SK-N-MC (cell line): ENCODE results near the gene NUP214.

Experiments used
- EZH2 ChIP-seq: fragments of 200-600 bp; sonication (generic); IDR thresholded peaks from one replicate; pipeline ENCODE4 v1.6.1; 2017; ENCODE audit warnings: antibody characterized with exemption
- POLR2AphosphoS5 ChIP-seq: IDR thresholded peaks from 2 replicates; pipeline ENCODE4 v1.6.1; 2012; ENCODE audit warnings: mild to moderate bottlenecking, low read depth, low read length, borderline replicate concordance

DNA sequence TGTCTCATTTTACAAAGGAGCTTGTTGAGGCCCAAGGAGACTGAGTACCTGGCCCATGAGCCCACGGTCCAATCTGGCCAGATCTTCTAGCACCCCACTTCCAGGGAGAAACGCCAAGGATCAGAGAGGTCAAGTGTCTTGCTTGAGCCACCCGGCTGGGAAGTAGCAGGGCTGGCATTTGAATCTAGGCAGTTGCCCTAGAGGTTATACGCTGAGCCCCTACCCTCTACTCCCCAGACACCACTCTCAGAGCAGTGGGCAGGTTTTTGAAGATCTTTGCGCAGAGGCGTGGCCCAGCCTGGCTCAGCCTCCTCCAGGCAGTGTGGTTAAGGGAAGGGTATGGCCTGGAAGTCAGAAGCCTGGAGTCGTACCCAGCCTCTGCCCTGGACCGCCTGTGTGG, 5.8 kb upstream of the NUP214 start:
- TF ChIP-seq POLR2AphosphoS5 (no peak), EZH2 (no peak)
